Vagina (tissue), 2 donors: ENCODE data around the gene SGTA. TPM values are rescaled to one million over a fixed set of nuclear protein-coding genes. Genes with fewer than 3 reads are reported as not detected.

Experiments used
- DNase-seq, 2 donors: peaks; one replicate each; pipeline ENCODE4 v3.0.0-alpha.2; 2017; ENCODE audit errors: extremely low spot score in 2 of 2
- H3K27ac ChIP-seq: fragments of 200-600 bp; sonication (generic); one replicate; pipeline ENCODE4 v1.5.1; 2019
- H3K27me3 ChIP-seq: fragments of 200-600 bp; sonication (generic); one replicate; pipeline ENCODE4 v1.5.1; 2019
- H3K36me3 ChIP-seq, 2 donors: fragments of 200-600 bp; sonication (generic); one replicate each; pipeline ENCODE4 v1.5.1; 2017 to 2019
- H3K4me1 ChIP-seq: fragments of 200-600 bp; sonication (generic); one replicate; pipeline ENCODE4 v1.5.1; 2019
- H3K4me3 ChIP-seq, 2 donors: fragments of 200-600 bp; sonication (generic); 1 replicate in 1 of 2; 2 replicates in 1 of 2; pipeline ENCODE4 v1.5.1; 2016 to 2019
- H3K9me3 ChIP-seq: fragments of 200-600 bp; sonication (generic); one replicate; pipeline ENCODE4 v1.5.1; 2019
- CTCF ChIP-seq, 3 experiments: fragments of 450-650 bp in 2 of 3; fragments of 200-600 bp in 1 of 3; sonication (generic) in 1 of 3; IDR thresholded peaks; one replicate each; pipeline ENCODE4 v1.5.1; 2017 to 2019; ENCODE audit warnings: antibody characterized with exemption in 3 of 3, mild to moderate bottlenecking in 2 of 3, moderate library complexity in 2 of 3
- POLR2A ChIP-seq, 2 donors: fragments of 450-650 bp; IDR thresholded peaks; one replicate each; pipeline ENCODE4 v1.6.1; 2017; ENCODE audit warnings: antibody characterized with exemption in 2 of 2, mild to moderate bottlenecking in 2 of 2, moderate library complexity in 2 of 2
- POLR2AphosphoS5 ChIP-seq, 2 donors: sonication (generic); formaldehyde crosslinking; IDR thresholded peaks; one replicate each; pipeline ENCODE4 v1.9.0; 2017; ENCODE audit warnings: antibody characterized with exemption in 2 of 2, mild to moderate bottlenecking in 2 of 2, low read depth in 1 of 2; ENCODE audit not compliant: insufficient read depth in 1 of 2
- intact Hi-C: fragments of 100-400 bp; cut with DNase I; formaldehyde crosslinking; loops from one replicate; pipeline ENCODE4 v1.15.1; 2023
- total RNA-seq: library from RNA; depleted of rRNA; stranded (reverse); fragments of >200 nt; gene quantifications from one replicate; pipeline ENCODE4 v1.2.3, GENCODE V29; 2016

Gene SGTA
- total RNA-seq, 1 donor from 2014 or later, result 58.4 TPM

DNA sequence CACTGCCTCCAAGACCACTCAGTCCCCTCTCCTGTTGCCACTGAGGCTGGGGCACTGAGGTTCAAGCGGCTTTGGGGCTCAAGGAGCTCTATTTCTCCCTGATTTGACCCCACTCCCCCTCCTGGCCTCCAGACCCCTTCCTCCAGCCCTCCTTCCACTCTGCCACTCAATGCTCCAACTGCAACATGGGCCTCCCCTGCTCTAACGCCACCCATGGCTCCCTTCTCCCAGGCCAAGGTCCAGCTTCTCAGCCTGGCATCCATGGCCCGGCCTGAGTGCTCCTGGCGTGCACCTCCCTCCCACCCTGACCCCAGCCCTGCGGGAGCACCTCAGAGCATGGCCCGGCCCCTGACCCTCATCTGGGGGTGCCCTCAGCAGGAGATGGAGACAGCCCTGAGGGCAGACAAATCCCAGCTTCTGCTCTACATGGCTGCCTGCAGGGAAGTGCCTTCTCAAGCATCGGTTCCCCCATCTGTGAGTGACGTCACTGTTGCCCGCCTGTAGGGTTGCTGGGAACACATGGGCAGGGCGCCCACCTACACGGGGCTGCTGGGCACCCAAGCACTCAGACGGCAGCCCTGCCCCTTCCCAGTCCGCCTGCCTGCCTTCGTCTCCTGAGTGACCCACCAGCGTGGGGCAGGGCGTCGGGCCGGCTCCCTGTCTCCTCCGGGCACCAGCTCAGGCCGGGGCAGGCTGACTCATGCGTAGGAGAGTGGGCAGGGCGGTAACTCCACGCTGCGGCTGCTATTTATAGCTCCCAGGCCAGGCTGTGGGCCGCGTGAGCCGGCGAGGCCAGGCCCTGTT is 60.3 kb downstream of the SGTA start:
- Histone ChIP-seq H3K4me1 (peaks cover 45% of the 10 kb centered on the region), H3K9me3 (no peaks in the 10 kb centered on the region), H3K27me3 (no peaks in the 10 kb centered on the region), H3K36me3 (no peaks in the 10 kb centered on the region), H3K4me3 (peak overlapping the region in 1 of 2 donors; percentile 0), H3K27ac (peak overlapping the region; percentile 45)
- intact Hi-C loops, result no loop called here
- DNase-seq, result no peak
- peak; percentile 31 to 57 for TF ChIP-seq POLR2AphosphoS5 (IDR thresholded peaks at IDR 0.05; ENCODE audit: insufficient read depth in 1 of 2, low read depth in 1 of 2)
- TF ChIP-seq CTCF (IDR thresholded peaks at IDR 0.05), result no peak
- TF ChIP-seq POLR2A (IDR thresholded peaks at IDR 0.05), result no peak

DNA sequence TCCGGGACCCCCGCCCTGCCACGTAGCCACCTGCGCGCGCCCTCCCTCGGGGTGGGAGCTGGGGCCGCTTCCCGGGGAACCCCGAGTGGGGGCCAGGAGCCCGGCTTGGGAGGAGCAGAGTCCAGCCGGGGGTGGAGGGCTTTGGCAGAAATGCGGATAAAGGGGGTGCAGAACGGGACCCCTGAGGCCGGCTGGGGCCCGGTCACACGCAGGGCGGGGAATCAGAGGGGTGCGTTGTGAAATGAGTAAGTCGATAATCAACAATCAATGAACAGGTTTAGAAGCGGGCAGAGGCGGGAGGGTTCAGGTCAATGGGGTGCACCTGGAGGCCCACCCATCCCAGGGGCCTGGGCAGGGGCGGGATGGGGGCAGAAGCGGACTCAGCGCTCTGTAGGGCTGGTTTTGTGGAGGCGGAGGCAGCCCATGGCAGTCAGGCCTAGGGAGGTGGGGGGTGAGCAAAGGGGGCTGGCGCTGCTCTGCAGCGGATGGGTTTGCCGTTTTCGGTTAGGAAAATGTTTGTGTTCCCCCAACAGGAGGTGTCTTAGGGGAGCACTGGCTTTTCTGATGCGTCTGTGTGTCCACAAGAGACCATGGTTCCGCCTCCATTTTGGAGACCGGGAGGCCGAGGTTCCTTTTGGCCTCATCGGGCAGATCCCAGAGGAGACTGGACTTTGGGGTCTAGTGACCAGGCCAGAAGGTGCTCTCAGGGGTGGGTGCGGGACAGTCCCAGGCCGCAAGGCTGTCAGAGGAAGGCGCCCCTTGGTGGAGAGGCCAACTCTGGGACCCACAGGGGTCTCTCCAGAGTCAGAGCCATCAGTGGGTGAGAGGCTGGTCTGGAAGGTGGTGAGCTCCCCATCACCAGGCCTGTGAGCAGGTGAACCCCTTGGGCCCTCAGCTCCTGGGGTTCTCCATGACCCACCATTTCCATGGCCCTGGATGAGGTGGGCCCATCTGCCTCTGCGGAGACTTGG is 61.2 kb downstream of the SGTA start:
- no peaks in the 10 kb centered on the region for H3K9me3 ChIP-seq
- TF ChIP-seq POLR2A (IDR thresholded peaks at IDR 0.05) (no peak), POLR2AphosphoS5 (IDR thresholded peaks at IDR 0.05; ENCODE audit: insufficient read depth in 1 of 2, low read depth in 1 of 2) (no peak), CTCF (IDR thresholded peaks at IDR 0.05) (no peak)
- peaks cover 41% of the 10 kb centered on the region for H3K4me1 ChIP-seq
- no peak for DNase-seq
- H3K36me3 ChIP-seq, result no peaks in the 10 kb centered on the region
- H3K4me3 ChIP-seq, result peak overlapping the region; percentile 35 to 44
- H3K27me3 ChIP-seq, result no peaks in the 10 kb centered on the region
- intact Hi-C loops, result no loop called here
- H3K27ac ChIP-seq, result peak overlapping the region; percentile 45

DNA sequence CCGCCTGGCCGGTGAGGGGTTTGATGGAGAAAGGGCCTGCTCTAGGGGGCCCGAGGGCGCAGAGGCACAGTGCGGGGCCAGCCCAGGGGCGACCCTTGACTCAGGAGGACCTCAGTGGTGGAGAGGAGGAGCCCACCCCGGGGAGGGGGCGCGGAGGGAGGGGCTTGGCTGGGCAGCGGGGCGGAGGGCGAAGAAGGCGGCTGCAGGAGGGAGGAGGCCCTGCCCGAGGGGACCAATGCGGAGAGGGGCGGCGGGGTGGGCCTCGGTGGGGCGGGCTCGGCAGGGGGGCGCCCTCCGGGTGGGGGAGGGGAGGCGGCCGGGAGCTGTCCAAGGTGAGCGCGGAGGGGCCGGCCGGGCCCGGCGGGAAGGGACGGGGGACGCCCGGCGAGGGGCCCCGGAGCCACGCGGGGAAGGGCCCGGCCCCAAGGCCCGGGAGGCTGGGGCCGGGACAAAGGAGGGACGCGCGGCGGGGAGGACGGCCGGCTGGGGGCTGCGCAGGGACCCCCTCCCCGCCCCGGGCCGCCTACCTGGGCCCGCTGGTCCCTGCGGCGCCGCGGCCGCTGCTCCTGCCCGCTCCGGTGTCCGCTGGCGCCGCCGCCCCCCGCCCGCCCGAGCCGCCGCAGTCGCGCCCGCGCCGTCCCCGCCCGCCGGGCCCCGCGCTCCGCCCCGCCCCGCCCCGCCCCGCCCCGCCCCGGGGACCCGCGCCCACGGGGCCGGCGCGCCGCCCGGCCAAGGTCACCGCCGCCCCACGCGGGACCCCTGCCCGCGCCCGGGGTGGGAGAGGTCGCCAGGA is 62.1 kb downstream of the SGTA start, which contains the start of gene DIRAS1:
TSS of gene DIRAS1 (minus strand) at position 596 of the 793 bp plus-strand sequence. CDS start 3,566 bp downstream, outside the sequence.
- peaks cover 37% of the 10 kb centered on the region for H3K4me1 ChIP-seq
- H3K4me3 ChIP-seq, result peak within 1 kb of the TSS; percentile 38 to 44
- H3K9me3 ChIP-seq, result no peaks in the 10 kb centered on the region
- H3K36me3 ChIP-seq, result no peaks in the 10 kb centered on the region
- peak within 1 kb of the TSS; percentile 45 for H3K27ac ChIP-seq
- DNase-seq, result no peak
- no peaks in the 10 kb centered on the region for H3K27me3 ChIP-seq
- intact Hi-C loops, result no loop called here
- TF ChIP-seq POLR2AphosphoS5 (IDR thresholded peaks at IDR 0.05; ENCODE audit: insufficient read depth in 1 of 2, low read depth in 1 of 2), result no peak
- no peak for TF ChIP-seq POLR2A (IDR thresholded peaks at IDR 0.05)
- no peak for TF ChIP-seq CTCF (IDR thresholded peaks at IDR 0.05)

GRCh38 chr19:2719920-2720776 is 62.9 kb downstream of the SGTA start:
- Histone ChIP-seq H3K27me3 (no peaks in the 10 kb centered on the region), H3K27ac (peak overlapping the region; percentile 30), H3K4me1 (peaks cover 37% of the 10 kb centered on the region), H3K4me3 (peak overlapping the region; percentile 38 to 44), H3K36me3 (no peaks in the 10 kb centered on the region), H3K9me3 (peaks cover 3% of the 10 kb centered on the region)
- DNase-seq, result no peak
- intact Hi-C loops, result loop anchor here (5.0 kb wide), 1 partner anchor 53 kb away; no protein-coding TSS in a partner anchor
- TF ChIP-seq POLR2A (IDR thresholded peaks at IDR 0.05) (no peak), POLR2AphosphoS5 (IDR thresholded peaks at IDR 0.05; ENCODE audit: insufficient read depth in 1 of 2, low read depth in 1 of 2) (no peak), CTCF (IDR thresholded peaks at IDR 0.05) (no peak)
